MM.1S (cell line): Measurements from ENCODE around the gene ZNF236.

Source experiments
- EZH2 ChIP-seq: fragments of 300-600 bp; sonication (generic); optimal IDR thresholded peaks from 2 replicates; pipeline ENCODE3; 2017; ENCODE audit warnings: low read depth, mild to moderate bottlenecking, antibody characterized with exemption, low read length, mixed read lengths
- TF ChIP-seq, protein P1 (sequence below): fragments of 300-600 bp; sonication (generic); IDR thresholded peaks from 2 replicates; pipeline ENCODE4 v1.5.1; 2016; ENCODE audit warnings: antibody characterized with exemption, low read length, mixed read lengths

DNA sequence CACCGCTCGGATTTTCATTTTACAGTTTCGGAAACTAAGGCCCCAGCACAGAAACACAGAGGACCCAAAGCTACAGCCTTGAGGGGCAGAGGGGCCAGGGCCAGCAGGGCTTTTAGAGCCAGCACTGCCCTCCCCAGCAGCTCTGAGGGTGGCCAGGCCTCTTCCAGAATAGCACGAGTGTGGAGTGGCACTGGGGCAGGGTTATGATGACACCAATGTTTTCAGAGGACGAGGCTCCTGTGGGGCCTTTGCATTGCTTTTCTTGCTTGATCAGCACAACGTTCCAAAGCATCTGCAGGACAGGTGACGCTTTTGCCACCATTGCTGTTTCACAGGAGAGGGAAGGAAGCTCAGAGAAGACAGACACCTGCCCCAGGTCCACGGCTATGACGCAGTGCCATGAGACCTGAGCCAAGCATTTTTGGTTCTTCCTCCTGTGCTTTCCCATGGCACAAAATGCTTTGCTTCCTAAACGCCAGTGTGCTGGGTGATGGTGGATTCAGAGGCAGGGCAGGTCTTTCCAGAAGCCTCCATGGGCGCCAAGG is 183.4 kb downstream of the ZNF236 start:
- no peak for TF ChIP-seq EZH2
- TF ChIP-seq, protein P1, sequence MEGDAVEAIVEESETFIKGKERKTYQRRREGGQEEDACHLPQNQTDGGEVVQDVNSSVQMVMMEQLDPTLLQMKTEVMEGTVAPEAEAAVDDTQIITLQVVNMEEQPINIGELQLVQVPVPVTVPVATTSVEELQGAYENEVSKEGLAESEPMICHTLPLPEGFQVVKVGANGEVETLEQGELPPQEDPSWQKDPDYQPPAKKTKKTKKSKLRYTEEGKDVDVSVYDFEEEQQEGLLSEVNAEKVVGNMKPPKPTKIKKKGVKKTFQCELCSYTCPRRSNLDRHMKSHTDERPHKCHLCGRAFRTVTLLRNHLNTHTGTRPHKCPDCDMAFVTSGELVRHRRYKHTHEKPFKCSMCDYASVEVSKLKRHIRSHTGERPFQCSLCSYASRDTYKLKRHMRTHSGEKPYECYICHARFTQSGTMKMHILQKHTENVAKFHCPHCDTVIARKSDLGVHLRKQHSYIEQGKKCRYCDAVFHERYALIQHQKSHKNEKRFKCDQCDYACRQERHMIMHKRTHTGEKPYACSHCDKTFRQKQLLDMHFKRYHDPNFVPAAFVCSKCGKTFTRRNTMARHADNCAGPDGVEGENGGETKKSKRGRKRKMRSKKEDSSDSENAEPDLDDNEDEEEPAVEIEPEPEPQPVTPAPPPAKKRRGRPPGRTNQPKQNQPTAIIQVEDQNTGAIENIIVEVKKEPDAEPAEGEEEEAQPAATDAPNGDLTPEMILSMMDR = no peak
